Measurements from ENCODE around the gene TXLNG.

- TF ChIP-seq EZH2phosphoT487 (IDR thresholded peaks at IDR 0.05; ENCODE audit: insufficient read depth, low read depth) (no peak), EZH2 (IDR thresholded peaks at IDR 0.05; ENCODE audit: insufficient read depth, poor library complexity, severe bottlenecking) (no peak)
Measured at GRCh38 chrX:16869393-16870094, 83.3 kb downstream of the TXLNG start.
